GM19035 (cell line): ENCODE results near the gene FGF14.

Experiments used
- ATAC-seq: cut with Tn5 transposase; IDR thresholded peaks from one replicate; pipeline ENCODE4 v1.9.1; 2021; ENCODE audit not compliant: unreplicated experiment

The FGF14 gene

GRCh38 chr13:102311901-102312300 is 89.9 kb downstream of the FGF14 start:
- ATAC-seq, result peak; percentile 69

- no peak for ATAC-seq
These were observed 90.4 kb downstream of the FGF14 start for GRCh38 chr13:102311419-102311796.

GRCh38 chr13:102310691-102311418 is 91.0 kb downstream of the FGF14 start:
- ATAC-seq, result no peak

GRCh38 chr13:102309110-102309509 is 92.7 kb downstream of the FGF14 start:
- no peak for ATAC-seq

- no peak for ATAC-seq
These were observed 99.3 kb downstream of the FGF14 start for GRCh38 chr13:102302534-102302933.

GRCh38 chr13:102300379-102300778 is 101.5 kb downstream of the FGF14 start:
- ATAC-seq, result no peak

- ATAC-seq, result no peak
These were observed 102.5 kb downstream of the FGF14 start for GRCh38 chr13:102299366-102299765.

- ATAC-seq, result no peak
These were observed 103.8 kb downstream of the FGF14 start for GRCh38 chr13:102298051-102298450.

GRCh38 chr13:102295316-102296048 is 106.4 kb downstream of the FGF14 start:
- ATAC-seq, result no peak

GRCh38 chr13:102294407-102295018 is 107.3 kb downstream of the FGF14 start:
- ATAC-seq, result no peak

- no peak for ATAC-seq
These were observed 108.1 kb downstream of the FGF14 start for GRCh38 chr13:102293723-102294122.

- ATAC-seq, result no peak
These were observed 110.1 kb downstream of the FGF14 start for GRCh38 chr13:102291587-102292218.

GRCh38 chr13:102289606-102290005 is 112.2 kb downstream of the FGF14 start:
- no peak for ATAC-seq

GRCh38 chr13:102286326-102286725 is 115.5 kb downstream of the FGF14 start:
- ATAC-seq, result no peak

GRCh38 chr13:102280366-102280765 is 121.5 kb downstream of the FGF14 start:
- ATAC-seq, result no peak

GRCh38 chr13:102277286-102277685 is 124.6 kb downstream of the FGF14 start:
- ATAC-seq, result no peak

- ATAC-seq, result no peak
These were observed 125.4 kb downstream of the FGF14 start for GRCh38 chr13:102276404-102276803.

- no peak for ATAC-seq
These were observed 125.9 kb downstream of the FGF14 start for GRCh38 chr13:102275969-102276368.

- no peak for ATAC-seq
These were observed 128.7 kb downstream of the FGF14 start for GRCh38 chr13:102273111-102273510.

GRCh38 chr13:102267191-102267590 is 134.7 kb downstream of the FGF14 start:
- no peak for ATAC-seq

- no peak for ATAC-seq
These were observed 140.0 kb downstream of the FGF14 start for GRCh38 chr13:102261809-102262208.

- no peak for ATAC-seq
These were observed 140.5 kb downstream of the FGF14 start for GRCh38 chr13:102261316-102261715.
